HCT116 (cell line): ENCODE data around the gene TSC22D4. TPM values are rescaled to one million over a fixed set of nuclear protein-coding genes. Genes with fewer than 3 reads are reported as not detected.

Source experiments
- ATAC-seq: fragments of 200-7000 bp; cut with Tn5 transposase; 2 replicates; pipeline ENCODE4 v1.9.1; 2020; ENCODE audit warnings: mild to moderate bottlenecking, moderate library complexity
- BruUV-seq: library from RNA; stranded (reverse); fragments of 400-500 nt; replicated peaks from 2 replicates; lab custom pipeline; 2021; lab: Mats Ljungman, UMichigan
- CTCF ChIA-PET: fragments of 300-600 bp; sonication (Branson Sonifier 250); formaldehyde crosslinking; loops from one replicate; lab custom pipeline; 2021; ENCODE audit warnings: antibody characterized with exemption; lab: Charles Lee
- POLR2A ChIA-PET: fragments of 300-600, 350-600 bp; sonication (Branson Sonifier 250); formaldehyde crosslinking; loops from one replicate; lab custom pipeline; 2021; ENCODE audit warnings: antibody characterized with exemption; lab: Charles Lee
- RAD21 ChIA-PET, 2 experiments: fragments of 300-600 bp; sonication (Branson Sonifier 250); formaldehyde crosslinking; loops; one replicate each; lab custom pipeline; 2023; ENCODE audit warnings: low total read pairs in 2 of 2; ENCODE audit not compliant: uncharacterized antibody in 2 of 2, unreplicated experiment in 2 of 2, low non-redundant PET in 1 of 2; lab: Charles Lee
- DNase-seq: peaks from one replicate; pipeline ENCODE4 v3.0.0-alpha.2; 2010; ENCODE audit warnings: low read depth, low spot score
- H2AFZ ChIP-seq: fragments of 200-600 bp; shearing (Covaris generic), sonication (generic); 2 replicates; pipeline ENCODE4 v1.6.1; 2017; ENCODE audit warnings: low read depth, mixed run types, mixed read lengths, antibody characterized with exemption, low read length; ENCODE audit not compliant: poor library complexity, severe bottlenecking
- H3K27ac ChIP-seq: 2 replicates; pipeline ENCODE4 v1.5.1; 2012; ENCODE audit warnings: low read depth, low read length
- H3K27me3 ChIP-seq: fragments of 200-600 bp; sonication (generic); 2 replicates; pipeline ENCODE4 v1.6.1; 2016; ENCODE audit warnings: mixed run types, low read length, mixed read lengths; ENCODE audit not compliant: insufficient read depth
- H3K36me3 ChIP-seq, 2 experiments: fragments of 200-500 bp in 1 of 2; fragments of 200-600 bp in 1 of 2; sonication (Bioruptor generic) in 1 of 2; sonication (generic) in 1 of 2; 2 replicates each; pipeline versions ENCODE4 v1.5.1 to v1.6.1; 2014 to 2016; ENCODE audit warnings: low read length in 2 of 2, inconsistent platforms in 1 of 2, mixed read lengths in 1 of 2, mixed run types in 1 of 2; ENCODE audit not compliant: insufficient read depth in 2 of 2, control insufficient read depth in 1 of 2
- H3K4me1 ChIP-seq, 2 experiments: fragments of 200-600 bp in 1 of 2; sonication (generic) in 1 of 2; 2 replicates each; pipeline versions ENCODE4 v1.5.1 to v1.6.1; 2012 to 2017; ENCODE audit warnings: low read length in 2 of 2, inconsistent platforms in 1 of 2, mild to moderate bottlenecking in 1 of 2, mixed read lengths in 1 of 2, mixed run types in 1 of 2, moderate library complexity in 1 of 2; ENCODE audit not compliant: insufficient read depth in 2 of 2, control insufficient read depth in 1 of 2
- H3K4me2 ChIP-seq: fragments of 200-600 bp; sonication (generic); 2 replicates; pipeline ENCODE4 v1.6.1; 2017; ENCODE audit warnings: mixed run types, low read length, mixed read lengths
- H3K4me3 ChIP-seq, 2 experiments: fragments of 200-600 bp in 1 of 2; sonication (generic) in 1 of 2; replicated peaks in 1 of 2; 2 replicates each; pipeline ENCODE4 v1.5.1; 2011 to 2016; ENCODE audit warnings: low read length in 2 of 2, control low read depth in 1 of 2, low read depth in 1 of 2, mild to moderate bottlenecking in 1 of 2, mixed read lengths in 1 of 2, mixed run types in 1 of 2
- H3K79me2 ChIP-seq: fragments of 200-600 bp; sonication (generic); 2 replicates; pipeline ENCODE4 v1.6.1; 2017; ENCODE audit warnings: mild to moderate bottlenecking, mixed run types, low read length, moderate library complexity, mixed read lengths; ENCODE audit not compliant: insufficient read depth
- H3K9ac ChIP-seq: fragments of 200-600 bp; sonication (generic); 2 replicates; pipeline ENCODE4 v1.6.1; 2016; ENCODE audit warnings: low read length, mixed read lengths
- H3K9me2 ChIP-seq: fragments of 200-600 bp; sonication (generic), shearing (Covaris generic); 2 replicates; pipeline ENCODE4 v1.6.1; 2017; ENCODE audit warnings: mixed run types, mild to moderate bottlenecking, moderate library complexity; ENCODE audit not compliant: insufficient read depth
- H3K9me3 ChIP-seq, 2 experiments: fragments of 200-500 bp in 1 of 2; fragments of 200-600 bp in 1 of 2; sonication (Bioruptor generic) in 1 of 2; sonication (generic) in 1 of 2; 2 replicates each; pipeline ENCODE4 v1.6.1; 2014 to 2017; ENCODE audit warnings: low read length in 2 of 2, mixed read lengths in 2 of 2, inconsistent platforms in 1 of 2, low read depth in 1 of 2, mild to moderate bottlenecking in 1 of 2, mixed run types in 1 of 2, moderate library complexity in 1 of 2; ENCODE audit not compliant: control insufficient read depth in 1 of 2, insufficient read depth in 1 of 2
- H4K20me1 ChIP-seq: fragments of 200-600 bp; sonication (generic), shearing (Covaris generic); 2 replicates; pipeline ENCODE4 v1.6.1; 2017; ENCODE audit warnings: mixed run types, mild to moderate bottlenecking, moderate library complexity; ENCODE audit not compliant: insufficient read depth
- ATF3 ChIP-seq: IDR thresholded peaks from 2 replicates; pipeline ENCODE4 v1.6.1; 2012
- CBX3 ChIP-seq: IDR thresholded peaks from 2 replicates; pipeline ENCODE4 v1.6.1; 2012; ENCODE audit warnings: low read depth
- CEBPB ChIP-seq: IDR thresholded peaks from 2 replicates; pipeline ENCODE4 v1.6.1; 2012; ENCODE audit warnings: low read depth
- ELF1 ChIP-seq: IDR thresholded peaks from 2 replicates; pipeline ENCODE4 v1.6.1; 2012; ENCODE audit warnings: low read depth, borderline replicate concordance
- EZH2 ChIP-seq: fragments of 200-600 bp; sonication (generic); IDR thresholded peaks from 2 replicates; pipeline ENCODE4 v1.6.1; 2017; ENCODE audit warnings: antibody characterized with exemption, mixed run types
- EZH2phosphoT487 ChIP-seq: fragments of 200-600 bp; IDR thresholded peaks from 2 replicates; pipeline ENCODE4 v1.6.1; 2018; ENCODE audit warnings: antibody characterized with exemption, borderline replicate concordance
- FOSL1 ChIP-seq: IDR thresholded peaks from 2 replicates; pipeline ENCODE4 v1.6.1; 2012; ENCODE audit warnings: low read depth
- JUND ChIP-seq: IDR thresholded peaks from 2 replicates; pipeline ENCODE4 v1.6.1; 2012
- POLR2AphosphoS5 ChIP-seq: IDR thresholded peaks from 2 replicates; pipeline ENCODE4 v1.6.1; 2011; ENCODE audit warnings: mild to moderate bottlenecking, low read depth, low read length, moderate library complexity
- RAD21 ChIP-seq: IDR thresholded peaks from 2 replicates; pipeline ENCODE4 v1.6.1; 2012; ENCODE audit warnings: low read depth, mild to moderate bottlenecking
- SP1 ChIP-seq: IDR thresholded peaks from 2 replicates; pipeline ENCODE4 v1.6.1; 2012; ENCODE audit warnings: low read depth
- SRF ChIP-seq: IDR thresholded peaks from 2 replicates; pipeline ENCODE4 v1.6.1; 2012; ENCODE audit warnings: low read depth
- YY1 ChIP-seq: IDR thresholded peaks from 2 replicates; pipeline ENCODE4 v1.6.1; 2011; ENCODE audit warnings: low read length, low read depth, moderate library complexity, mild to moderate bottlenecking; ENCODE audit not compliant: insufficient replicate concordance; ENCODE audit errors: extremely low read depth
- ZFX ChIP-seq: fragments of 450-650 bp; IDR thresholded peaks from 2 replicates; pipeline ENCODE4 v1.6.1; 2017
- ZNF274 ChIP-seq: fragments of 200-500 bp; sonication (Bioruptor generic); IDR thresholded peaks from 2 replicates; pipeline ENCODE4 v1.6.1; 2014; ENCODE audit warnings: mild to moderate bottlenecking, low read depth, low read length, inconsistent platforms
- intact Hi-C: fragments of 100-400 bp; cut with micrococcal nuclease; formaldehyde crosslinking; loops from 2 replicates; pipeline ENCODE4 v1.10.0; 2022
- total RNA-seq: library from RNA; stranded (reverse); gene quantifications from one replicate; pipeline ENCODE4 v1.2.1, GENCODE V29; 2021; ENCODE audit not compliant: unreplicated experiment
- TF ChIP-seq, protein P1 (sequence below): IDR thresholded peaks from 2 replicates; pipeline ENCODE4 v1.6.1; 2012; ENCODE audit warnings: low read depth
- TF ChIP-seq, protein P2 (sequence below), 3 experiments: fragments of 200-600 bp in 1 of 3; sonication (generic) in 1 of 3; IDR thresholded peaks in 2 of 3; conservative IDR thresholded peaks in 1 of 3; 2 replicates each; pipeline ENCODE4 v1.5.1; 2012 to 2017; ENCODE audit warnings: low read depth in 2 of 3, low read length in 2 of 3, antibody characterized with exemption in 1 of 3, borderline replicate concordance in 1 of 3, control low read depth in 1 of 3, mild to moderate bottlenecking in 1 of 3, mixed read lengths in 1 of 3, mixed run types in 1 of 3, moderate library complexity in 1 of 3; ENCODE audit not compliant: insufficient read depth in 1 of 3

Gene TSC22D4
- total RNA-seq, 1 experiment from 2014 or later = 36.9 TPM

DNA sequence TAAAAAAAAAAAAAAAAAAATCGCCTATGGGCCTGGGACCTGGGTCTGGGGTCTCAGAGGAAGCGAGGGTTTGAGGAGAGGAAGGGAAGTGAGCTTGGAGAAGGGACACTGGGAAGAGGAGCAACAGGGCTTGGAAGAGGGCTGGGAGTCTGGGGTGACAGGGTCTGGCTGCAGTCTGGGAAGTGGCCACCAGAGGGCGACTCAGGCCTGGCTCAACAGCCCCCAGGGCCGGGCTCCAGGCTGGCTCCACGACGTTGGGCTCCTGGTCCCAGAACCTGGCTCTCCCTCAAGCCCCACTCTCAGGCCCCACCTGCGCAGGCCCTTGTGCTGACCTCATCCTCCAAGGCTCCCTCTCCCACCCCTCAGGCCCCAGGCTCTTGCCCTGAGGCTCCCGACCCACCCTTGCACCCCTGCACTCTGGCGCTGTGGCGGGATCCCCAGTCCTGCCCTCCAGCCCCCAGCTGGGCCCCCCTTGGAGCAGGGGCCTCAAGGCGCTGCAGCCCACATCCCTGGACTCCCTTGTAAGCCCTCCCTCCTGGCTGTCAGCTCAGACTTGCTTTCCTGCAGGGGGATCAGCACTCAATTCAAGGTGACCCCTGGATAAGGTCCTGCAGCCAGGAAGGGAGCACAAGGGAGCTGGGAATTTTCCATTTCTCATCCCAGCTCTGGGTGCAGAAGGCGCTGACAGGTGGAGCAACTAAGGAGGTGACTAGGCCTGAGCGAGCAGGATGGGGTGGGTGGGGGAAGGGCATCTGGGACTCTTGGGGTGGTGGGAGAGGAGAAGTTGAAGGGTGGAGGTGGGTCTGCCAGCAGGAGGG, 9.6 kb downstream of the TSC22D4 start:
- Histone ChIP-seq H3K9me2 (no peaks in the 10 kb centered on the region), H3K79me2 (no peaks in the 10 kb centered on the region), H3K9ac (no peak overlapping the region), H3K9me3 (no peaks in the 10 kb centered on the region), H3K27ac (peak overlapping the region; percentile 52), H3K4me1 (peaks cover 22 to 43% of the 10 kb centered on the region in 2 experiments), H2AFZ (no peak overlapping the region), H3K36me3 (0 out of 4 replicates have a peak, but pooled peaks cover 0 to 2% of the 10 kb centered on the region in 2 experiments), H4K20me1 (no peaks in the 10 kb centered on the region), H3K4me3 (no peak overlapping the region), H3K4me2 (no peak overlapping the region), H3K27me3 (no peaks in the 10 kb centered on the region)
- intact Hi-C loops = loop anchor here (1.0 to 2.0 kb wide), 3 partner anchors 90 to 383 kb away; partner anchors contain the start of gene SLC12A9
- RAD21 ChIA-PET = interaction anchor here (0.6 to 0.8 kb wide), 2 partner anchors 10 to 85 kb away, joined by 4 read pairs; no protein-coding TSS in a partner anchor
- CTCF ChIA-PET = interaction anchor here (0.5 to 3.4 kb wide), 14 partner anchors 10 to 383 kb away, joined by 3 to 31 read pairs (median 3); partner anchors contain the start of genes FBXO24, GIGYF1, LRCH4 and SLC12A9
- ATAC-seq = peak; percentile 85
- POLR2A ChIA-PET = interaction anchor here (0.7 kb wide), 1 partner anchor 90 kb away, joined by 3 read pairs; no protein-coding TSS in a partner anchor
- DNase-seq = no peak
- TF ChIP-seq RAD21 (peak; percentile 93), EZH2 (no peak), POLR2AphosphoS5 (no peak), JUND (no peak), YY1 (no peak), EZH2phosphoT487 (no peak), SP1 (no peak), ZFX (no peak), CEBPB (no peak), ZNF274 (no peak), FOSL1 (no peak), SRF (no peak), ATF3 (no peak), CBX3 (no peak), ELF1 (no peak)
- TF ChIP-seq, protein P1, sequence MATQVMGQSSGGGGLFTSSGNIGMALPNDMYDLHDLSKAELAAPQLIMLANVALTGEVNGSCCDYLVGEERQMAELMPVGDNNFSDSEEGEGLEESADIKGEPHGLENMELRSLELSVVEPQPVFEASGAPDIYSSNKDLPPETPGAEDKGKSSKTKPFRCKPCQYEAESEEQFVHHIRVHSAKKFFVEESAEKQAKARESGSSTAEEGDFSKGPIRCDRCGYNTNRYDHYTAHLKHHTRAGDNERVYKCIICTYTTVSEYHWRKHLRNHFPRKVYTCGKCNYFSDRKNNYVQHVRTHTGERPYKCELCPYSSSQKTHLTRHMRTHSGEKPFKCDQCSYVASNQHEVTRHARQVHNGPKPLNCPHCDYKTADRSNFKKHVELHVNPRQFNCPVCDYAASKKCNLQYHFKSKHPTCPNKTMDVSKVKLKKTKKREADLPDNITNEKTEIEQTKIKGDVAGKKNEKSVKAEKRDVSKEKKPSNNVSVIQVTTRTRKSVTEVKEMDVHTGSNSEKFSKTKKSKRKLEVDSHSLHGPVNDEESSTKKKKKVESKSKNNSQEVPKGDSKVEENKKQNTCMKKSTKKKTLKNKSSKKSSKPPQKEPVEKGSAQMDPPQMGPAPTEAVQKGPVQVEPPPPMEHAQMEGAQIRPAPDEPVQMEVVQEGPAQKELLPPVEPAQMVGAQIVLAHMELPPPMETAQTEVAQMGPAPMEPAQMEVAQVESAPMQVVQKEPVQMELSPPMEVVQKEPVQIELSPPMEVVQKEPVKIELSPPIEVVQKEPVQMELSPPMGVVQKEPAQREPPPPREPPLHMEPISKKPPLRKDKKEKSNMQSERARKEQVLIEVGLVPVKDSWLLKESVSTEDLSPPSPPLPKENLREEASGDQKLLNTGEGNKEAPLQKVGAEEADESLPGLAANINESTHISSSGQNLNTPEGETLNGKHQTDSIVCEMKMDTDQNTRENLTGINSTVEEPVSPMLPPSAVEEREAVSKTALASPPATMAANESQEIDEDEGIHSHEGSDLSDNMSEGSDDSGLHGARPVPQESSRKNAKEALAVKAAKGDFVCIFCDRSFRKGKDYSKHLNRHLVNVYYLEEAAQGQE = no peak
- TF ChIP-seq, protein P2, sequence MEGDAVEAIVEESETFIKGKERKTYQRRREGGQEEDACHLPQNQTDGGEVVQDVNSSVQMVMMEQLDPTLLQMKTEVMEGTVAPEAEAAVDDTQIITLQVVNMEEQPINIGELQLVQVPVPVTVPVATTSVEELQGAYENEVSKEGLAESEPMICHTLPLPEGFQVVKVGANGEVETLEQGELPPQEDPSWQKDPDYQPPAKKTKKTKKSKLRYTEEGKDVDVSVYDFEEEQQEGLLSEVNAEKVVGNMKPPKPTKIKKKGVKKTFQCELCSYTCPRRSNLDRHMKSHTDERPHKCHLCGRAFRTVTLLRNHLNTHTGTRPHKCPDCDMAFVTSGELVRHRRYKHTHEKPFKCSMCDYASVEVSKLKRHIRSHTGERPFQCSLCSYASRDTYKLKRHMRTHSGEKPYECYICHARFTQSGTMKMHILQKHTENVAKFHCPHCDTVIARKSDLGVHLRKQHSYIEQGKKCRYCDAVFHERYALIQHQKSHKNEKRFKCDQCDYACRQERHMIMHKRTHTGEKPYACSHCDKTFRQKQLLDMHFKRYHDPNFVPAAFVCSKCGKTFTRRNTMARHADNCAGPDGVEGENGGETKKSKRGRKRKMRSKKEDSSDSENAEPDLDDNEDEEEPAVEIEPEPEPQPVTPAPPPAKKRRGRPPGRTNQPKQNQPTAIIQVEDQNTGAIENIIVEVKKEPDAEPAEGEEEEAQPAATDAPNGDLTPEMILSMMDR (IDR thresholded peaks at IDR 0.05 in 2 of 3, conservative IDR thresholded peaks at IDR 0.05 in 1 of 3; ENCODE audit: borderline replicate concordance in 1 of 3, insufficient read depth in 1 of 3, low read depth in 2 of 3, low read length in 2 of 3) = peak; percentile 80 to 95 (median 91)
- no TSS peak for BruUV-seq
